GM23248 (cell line): ENCODE measurements around the gene PDCD7.

Experiments
- EZH2 ChIP-seq: fragments of 200-600 bp; sonication (generic); IDR thresholded peaks from 2 replicates; pipeline ENCODE4 v1.6.1; 2018; ENCODE audit warnings: antibody characterized with exemption, mild to moderate bottlenecking; ENCODE audit not compliant: insufficient read depth, poor library complexity, severe bottlenecking
- EZH2phosphoT487 ChIP-seq: fragments of 200-600 bp; sonication (generic); IDR thresholded peaks from 2 replicates; pipeline ENCODE4 v1.6.1; 2018; ENCODE audit warnings: antibody characterized with exemption, moderate library complexity, mild to moderate bottlenecking, low read depth; ENCODE audit not compliant: insufficient read depth

GRCh38 chr15:65100442-65100841 is 33.2 kb downstream of the PDCD7 start:
- TF ChIP-seq EZH2 (no peak), EZH2phosphoT487 (no peak)
